GM13976 (cell line): ENCODE measurements around the gene OCA2.

Source experiments
- DNase-seq: peaks from one replicate; pipeline ENCODE4 v3.0.0; 2012; ENCODE audit warnings: low spot score
- in situ Hi-C: fragments of 300-500 bp; cut with MboI; formaldehyde crosslinking; loops from one replicate; pipeline ENCODE4 v1.12.0; 2022; ENCODE audit warnings: low sequenced_read_pairs, mixed read lengths, inconsistent platforms; ENCODE audit not compliant: unreplicated experiment
- TF ChIP-seq, protein P1 (sequence below): IDR thresholded peaks from 2 replicates; pipeline ENCODE4 v1.5.1; 2012; ENCODE audit warnings: borderline replicate concordance, mild to moderate bottlenecking; ENCODE audit not compliant: insufficient read depth; ENCODE audit errors: extremely low read depth, missing control alignments, control extremely low read depth

The OCA2 gene

DNA sequence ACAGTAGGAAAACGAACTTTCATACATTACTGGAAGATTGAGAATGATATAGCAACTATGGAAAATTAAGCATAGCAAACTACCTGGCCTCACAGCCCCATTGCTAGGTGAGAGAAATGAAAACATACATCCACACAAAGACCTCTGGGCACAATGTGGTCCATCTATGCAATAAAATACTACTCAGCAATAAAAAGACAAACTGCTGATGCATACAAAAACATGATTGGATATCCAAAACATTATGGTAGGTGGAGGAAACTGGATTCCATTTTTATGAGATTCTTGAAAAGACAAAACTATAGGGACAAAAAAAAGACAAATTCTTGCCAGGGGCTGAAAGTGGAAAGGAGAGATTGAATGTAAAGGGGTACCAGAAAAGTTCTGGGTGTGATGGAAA, 308.8 kb downstream of the OCA2 start:
- in situ Hi-C loops: no loop called here
- DNase-seq: no peak

DNA sequence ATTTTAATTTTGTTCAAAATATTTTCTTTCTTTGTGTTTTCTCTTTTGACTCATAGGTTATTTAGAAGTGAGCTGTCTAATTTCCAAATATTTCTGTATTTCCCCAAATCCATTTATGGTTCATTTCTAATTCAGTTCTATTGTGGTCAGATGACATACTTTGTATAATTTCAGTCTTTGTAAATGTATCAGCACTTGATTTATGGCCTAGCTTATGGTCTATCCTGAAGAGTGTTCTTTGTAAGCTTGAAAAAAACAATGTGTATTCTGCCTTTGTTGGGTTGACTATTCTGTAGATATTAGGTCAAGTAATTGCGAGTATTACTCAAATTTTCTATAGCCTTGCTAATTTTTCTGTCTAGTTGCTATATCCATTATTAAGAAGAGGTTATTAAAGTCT, 311.2 kb downstream of the OCA2 start:
- DNase-seq: no peak
- in situ Hi-C loops: no loop called here
- TF ChIP-seq, protein P1, sequence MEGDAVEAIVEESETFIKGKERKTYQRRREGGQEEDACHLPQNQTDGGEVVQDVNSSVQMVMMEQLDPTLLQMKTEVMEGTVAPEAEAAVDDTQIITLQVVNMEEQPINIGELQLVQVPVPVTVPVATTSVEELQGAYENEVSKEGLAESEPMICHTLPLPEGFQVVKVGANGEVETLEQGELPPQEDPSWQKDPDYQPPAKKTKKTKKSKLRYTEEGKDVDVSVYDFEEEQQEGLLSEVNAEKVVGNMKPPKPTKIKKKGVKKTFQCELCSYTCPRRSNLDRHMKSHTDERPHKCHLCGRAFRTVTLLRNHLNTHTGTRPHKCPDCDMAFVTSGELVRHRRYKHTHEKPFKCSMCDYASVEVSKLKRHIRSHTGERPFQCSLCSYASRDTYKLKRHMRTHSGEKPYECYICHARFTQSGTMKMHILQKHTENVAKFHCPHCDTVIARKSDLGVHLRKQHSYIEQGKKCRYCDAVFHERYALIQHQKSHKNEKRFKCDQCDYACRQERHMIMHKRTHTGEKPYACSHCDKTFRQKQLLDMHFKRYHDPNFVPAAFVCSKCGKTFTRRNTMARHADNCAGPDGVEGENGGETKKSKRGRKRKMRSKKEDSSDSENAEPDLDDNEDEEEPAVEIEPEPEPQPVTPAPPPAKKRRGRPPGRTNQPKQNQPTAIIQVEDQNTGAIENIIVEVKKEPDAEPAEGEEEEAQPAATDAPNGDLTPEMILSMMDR: no peak

More for the DNA sequence above, 308.8 kb downstream of the OCA2 start:
- TF ChIP-seq, protein P1: no peak

DNA sequence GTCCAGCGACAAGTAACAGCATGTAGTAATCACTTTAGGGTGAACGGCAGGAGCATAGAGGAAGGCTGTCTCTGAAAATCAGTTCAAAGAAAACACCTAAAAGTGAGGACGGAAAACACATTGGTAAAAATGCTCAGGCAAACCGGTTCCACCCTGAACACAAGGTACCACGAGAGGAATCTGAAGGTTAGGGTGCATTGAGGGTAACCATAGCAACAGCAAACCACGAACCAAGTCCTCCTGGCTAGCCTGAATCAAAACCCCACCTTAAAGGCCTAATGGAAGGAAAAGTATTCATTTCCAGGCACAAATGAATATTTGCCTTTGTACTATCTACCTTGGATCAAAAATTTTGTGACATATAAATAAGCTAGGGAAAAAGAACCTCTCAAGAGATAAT, 315.0 kb downstream of the OCA2 start:
- no peak for DNase-seq
- in situ Hi-C loops: no loop called here
- TF ChIP-seq, protein P1: no peak

DNA sequence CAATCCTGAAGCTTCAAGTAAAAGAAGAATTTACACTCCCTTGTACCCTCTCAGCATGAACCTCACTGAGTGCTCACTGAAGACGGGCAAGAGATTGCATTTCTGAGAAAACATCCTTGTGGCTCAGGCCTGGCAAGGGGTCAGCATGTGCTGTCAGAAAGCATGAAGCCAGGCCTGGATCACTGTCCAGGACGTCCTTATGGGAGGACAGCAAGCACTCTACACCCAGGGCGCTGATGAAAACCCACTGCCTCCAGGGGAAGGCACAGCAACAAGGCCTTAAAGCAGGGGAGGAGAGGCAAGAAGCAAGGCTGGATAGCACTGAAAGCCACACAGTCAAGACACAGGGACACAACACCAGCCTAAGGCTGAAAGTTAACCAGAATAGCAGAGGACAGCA, 315.4 kb downstream of the OCA2 start:
- no peak for DNase-seq
- in situ Hi-C loops: no loop called here
- TF ChIP-seq, protein P1: no peak

DNA sequence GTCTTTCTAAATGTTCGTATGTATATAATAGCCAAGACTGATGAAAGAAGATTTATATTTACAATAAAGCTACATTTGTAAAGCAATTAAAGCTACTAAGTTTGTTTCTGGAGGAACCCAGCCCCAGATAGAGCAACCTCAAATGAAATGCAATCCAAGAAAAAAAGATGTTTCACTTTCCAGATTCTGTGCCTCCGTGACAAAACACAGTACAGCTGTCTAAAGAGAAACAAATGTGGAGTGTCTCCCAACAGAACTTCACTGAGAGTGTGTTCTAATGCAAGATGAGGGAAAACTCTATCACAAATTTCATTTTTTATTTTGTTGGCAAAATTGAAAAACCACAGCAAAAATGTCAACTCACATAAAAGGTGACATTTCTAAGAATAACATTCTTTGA, 317.0 kb downstream of the OCA2 start:
- in situ Hi-C loops: no loop called here
- no peak for DNase-seq
- TF ChIP-seq, protein P1: no peak

DNA sequence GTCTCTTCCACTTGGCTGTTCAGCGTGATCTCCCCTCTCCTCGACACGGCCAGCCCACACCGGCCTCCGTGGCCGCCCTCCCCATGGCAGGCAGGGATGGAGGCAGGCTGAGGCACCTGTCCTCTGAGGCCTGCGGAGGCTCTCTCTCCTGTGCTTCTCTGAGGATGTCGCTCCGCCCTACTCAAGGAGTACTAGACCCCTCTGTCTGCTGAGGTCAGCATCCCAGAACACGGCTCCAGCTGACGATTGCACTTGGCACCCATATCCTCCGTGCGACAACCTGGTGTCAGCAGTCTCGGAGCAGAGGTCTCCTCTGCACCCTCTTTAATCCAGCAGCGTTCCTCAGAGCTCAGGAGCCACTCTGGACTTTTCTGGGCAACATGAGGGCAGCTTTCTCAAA, 322.6 kb downstream of the OCA2 start:
- TF ChIP-seq, protein P1: no peak
- in situ Hi-C loops: no loop called here
- no peak for DNase-seq

DNA sequence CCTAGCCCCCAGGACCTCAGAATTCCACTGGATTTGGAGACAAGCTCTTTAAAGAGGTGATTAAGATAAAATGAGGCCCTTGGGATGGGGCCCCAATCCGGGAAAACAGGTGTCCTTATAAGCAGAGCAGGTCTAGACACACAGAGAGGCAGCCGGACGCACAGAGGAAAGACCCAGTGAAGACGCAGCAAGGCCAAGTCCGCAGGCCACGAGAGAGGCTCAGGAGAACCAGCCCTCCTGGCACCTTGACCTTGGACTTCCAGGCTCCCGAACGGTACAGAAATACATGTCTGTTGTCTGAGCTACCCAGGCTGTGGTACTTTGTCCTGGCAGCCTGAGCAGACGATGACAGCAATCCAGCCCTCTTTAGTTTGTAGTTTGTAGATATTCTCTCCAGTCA, 324.5 kb downstream of the OCA2 start:
- no peak for DNase-seq
- in situ Hi-C loops: no loop called here
- TF ChIP-seq, protein P1: no peak
